AG04450 (cell line): ENCODE data around the gene NTRK2. TPM values are rescaled to one million over a fixed set of nuclear protein-coding genes. Genes with fewer than 3 reads are reported as not detected.

ENCODE experiments used
- CTCF ChIA-PET: fragments of 300-600, 350-600 bp; formaldehyde crosslinking; extraction: SDS; loops from one replicate; lab custom pipeline; 2022; ENCODE audit warnings: antibody characterized with exemption, inconsistent platforms; lab: Charles Lee
- POLR2A ChIA-PET: fragments of 350-600 bp; formaldehyde crosslinking; extraction: SDS; loops from one replicate; lab custom pipeline; 2021; ENCODE audit warnings: antibody characterized with exemption, inconsistent platforms; lab: Yijun Ruan, JAX
- DNase-seq: peaks from one replicate; pipeline ENCODE4 v3.0.0-alpha.2; 2011; ENCODE audit warnings: low read depth, low spot score
- H3K27ac ChIP-seq: one replicate; pipeline ENCODE4 v1.5.1; 2012; ENCODE audit warnings: low read depth, low read length, control low read depth
- H3K27me3 ChIP-seq: one replicate; pipeline ENCODE4 v1.6.0; 2012; ENCODE audit warnings: low read length; ENCODE audit not compliant: control insufficient read depth, insufficient read depth
- H3K4me3 ChIP-seq: 2 replicates; pipeline ENCODE4 v1.5.1; 2011; ENCODE audit warnings: mild to moderate bottlenecking, low read depth, low read length, control low read depth
- H3K9me3 ChIP-seq: 2 replicates; pipeline ENCODE4 v1.5.1; 2012; ENCODE audit warnings: low read length; ENCODE audit not compliant: control insufficient read depth, insufficient read depth
- polyA plus RNA-seq: library from polyadenylated mRNA; depleted of rRNA; stranded (reverse); fragments of >200 nt; gene quantifications from 2 replicates; pipeline ENCODE4 v1.2.3, GENCODE V29; 2011
- TF ChIP-seq, protein P1 (sequence below): IDR thresholded peaks from 2 replicates; pipeline ENCODE4 v1.5.1; 2011; ENCODE audit warnings: low read depth, low read length, control low read depth, inconsistent platforms

The NTRK2 gene
- polyA plus RNA-seq, 1 experiment: not detected

DNA sequence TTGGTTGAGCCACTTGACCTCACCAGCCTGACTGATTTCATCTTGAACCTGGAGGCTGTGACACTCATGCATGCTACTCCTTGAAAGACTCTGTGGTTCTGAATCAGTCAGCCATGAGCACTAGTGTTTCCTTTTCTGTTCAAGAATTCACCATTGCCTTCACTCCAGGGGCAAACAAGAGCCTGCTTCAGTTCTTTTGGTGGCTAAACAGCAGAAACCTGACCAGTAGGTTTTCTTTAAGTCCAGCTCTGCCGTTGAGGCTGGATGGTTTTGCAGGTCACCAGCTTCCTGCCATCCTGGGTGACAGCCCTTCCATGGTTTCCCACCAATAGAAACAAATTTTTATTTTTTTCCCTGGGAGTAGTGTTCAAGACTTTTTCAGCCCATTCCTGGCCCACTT, 10.0 kb downstream of the NTRK2 start:
- TF ChIP-seq, protein P1, sequence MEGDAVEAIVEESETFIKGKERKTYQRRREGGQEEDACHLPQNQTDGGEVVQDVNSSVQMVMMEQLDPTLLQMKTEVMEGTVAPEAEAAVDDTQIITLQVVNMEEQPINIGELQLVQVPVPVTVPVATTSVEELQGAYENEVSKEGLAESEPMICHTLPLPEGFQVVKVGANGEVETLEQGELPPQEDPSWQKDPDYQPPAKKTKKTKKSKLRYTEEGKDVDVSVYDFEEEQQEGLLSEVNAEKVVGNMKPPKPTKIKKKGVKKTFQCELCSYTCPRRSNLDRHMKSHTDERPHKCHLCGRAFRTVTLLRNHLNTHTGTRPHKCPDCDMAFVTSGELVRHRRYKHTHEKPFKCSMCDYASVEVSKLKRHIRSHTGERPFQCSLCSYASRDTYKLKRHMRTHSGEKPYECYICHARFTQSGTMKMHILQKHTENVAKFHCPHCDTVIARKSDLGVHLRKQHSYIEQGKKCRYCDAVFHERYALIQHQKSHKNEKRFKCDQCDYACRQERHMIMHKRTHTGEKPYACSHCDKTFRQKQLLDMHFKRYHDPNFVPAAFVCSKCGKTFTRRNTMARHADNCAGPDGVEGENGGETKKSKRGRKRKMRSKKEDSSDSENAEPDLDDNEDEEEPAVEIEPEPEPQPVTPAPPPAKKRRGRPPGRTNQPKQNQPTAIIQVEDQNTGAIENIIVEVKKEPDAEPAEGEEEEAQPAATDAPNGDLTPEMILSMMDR: no peak
- H3K9me3 ChIP-seq: no peaks in the 10 kb centered on the region; the same call in 1 of the 2 replicates
- no peak overlapping the region for H3K4me3 ChIP-seq
- no peak for DNase-seq
- no peaks in the 10 kb centered on the region for H3K27me3 ChIP-seq
- POLR2A ChIA-PET: no interaction called here
- H3K27ac ChIP-seq: no peak overlapping the region
- CTCF ChIA-PET: no interaction called here

DNA sequence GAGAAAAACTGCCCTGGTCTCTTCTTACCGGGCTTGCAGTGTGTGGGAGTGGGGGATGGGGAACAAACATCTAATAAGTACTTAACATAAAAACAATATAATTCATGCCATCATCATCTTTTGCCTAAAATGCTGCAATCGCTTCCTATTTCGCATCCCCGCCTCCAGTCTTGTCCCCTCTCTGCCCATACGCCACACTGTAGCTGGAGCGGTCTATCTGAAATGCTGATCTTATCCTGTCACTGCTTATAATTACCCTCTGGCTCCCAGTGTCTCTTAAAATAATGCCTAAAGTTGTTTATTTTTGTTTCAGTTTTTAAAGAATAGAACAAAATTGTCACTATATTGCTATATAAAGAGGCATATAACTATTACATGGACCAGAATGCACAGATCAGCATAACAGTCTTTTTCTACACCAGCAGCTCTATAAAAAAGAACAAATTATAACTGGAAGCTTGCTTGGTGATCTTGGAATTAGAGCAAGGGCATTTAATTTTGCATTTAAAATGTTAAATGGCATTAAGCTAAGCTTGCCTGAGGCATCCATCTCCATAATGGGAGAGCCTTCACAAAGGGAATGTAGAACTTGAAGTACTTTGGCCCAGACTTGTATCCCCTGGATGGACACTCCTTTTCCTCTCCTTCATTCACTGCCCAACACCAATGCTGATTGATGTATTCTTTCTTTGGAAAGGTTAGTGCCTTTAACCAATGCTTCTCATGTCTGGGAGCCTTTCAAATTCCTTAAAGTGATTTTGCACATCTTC, 12.2 kb downstream of the NTRK2 start:
- H3K27ac ChIP-seq: no peak overlapping the region
- DNase-seq: no peak
- POLR2A ChIA-PET: no interaction called here
- H3K9me3 ChIP-seq: no peaks in the 10 kb centered on the region
- TF ChIP-seq, protein P1: no peak
- no peaks in the 10 kb centered on the region for H3K27me3 ChIP-seq
- CTCF ChIA-PET: no interaction called here
- H3K4me3 ChIP-seq: no peak overlapping the region

DNA sequence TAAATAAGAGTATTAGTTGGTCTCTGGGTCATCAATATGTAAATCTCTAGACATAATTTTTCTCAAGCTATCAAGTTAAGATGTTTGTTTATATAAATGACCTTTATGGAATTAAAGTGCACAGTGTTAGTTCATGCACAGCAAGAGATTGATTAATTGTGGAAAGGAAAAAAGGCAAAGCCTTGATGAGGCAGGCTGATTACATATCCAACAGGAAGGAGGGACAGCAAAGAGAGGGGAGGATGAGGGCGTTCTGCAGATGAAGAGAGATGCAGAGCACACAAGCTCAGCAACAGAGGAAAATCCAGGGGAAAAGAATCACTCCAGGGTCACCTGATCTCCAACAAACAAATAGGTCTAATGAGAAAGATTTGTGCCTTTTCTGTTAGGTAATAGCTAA, 16.5 kb downstream of the NTRK2 start:
- no peak overlapping the region for H3K27ac ChIP-seq
- H3K4me3 ChIP-seq: no peak overlapping the region
- no peaks in the 10 kb centered on the region for H3K27me3 ChIP-seq
- CTCF ChIA-PET: no interaction called here
- peaks cover 4% of the 10 kb centered on the region; the same call in 1 of the 2 replicates for H3K9me3 ChIP-seq
- TF ChIP-seq, protein P1: no peak
- POLR2A ChIA-PET: no interaction called here
- no peak for DNase-seq

DNA sequence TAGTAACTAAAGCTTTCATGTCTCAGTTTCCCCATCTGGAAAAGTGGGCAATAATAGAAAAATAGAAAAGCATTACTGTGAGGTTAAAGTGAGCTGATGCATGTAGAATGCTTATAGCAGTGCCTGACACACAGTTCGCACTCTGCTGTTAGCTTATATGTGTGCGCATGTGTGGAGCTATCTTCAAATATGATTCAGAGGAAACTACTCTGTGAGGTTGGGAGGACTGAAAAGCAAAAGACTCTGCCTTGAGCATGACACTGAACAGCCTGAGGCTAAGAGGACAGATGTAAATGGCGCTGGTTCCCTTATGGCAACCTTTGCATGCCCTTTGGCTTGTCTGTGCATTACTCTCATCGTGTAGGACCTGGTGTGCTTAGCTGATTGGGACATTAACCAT, 19.4 kb downstream of the NTRK2 start:
- Histone ChIP-seq H3K27me3 (no peaks in the 10 kb centered on the region), H3K9me3 (peaks cover 4% of the 10 kb centered on the region; the same call in 1 of the 2 replicates), H3K4me3 (no peak overlapping the region), H3K27ac (no peak overlapping the region)
- ChIA-PET POLR2A (no interaction called here), CTCF (no interaction called here)
- TF ChIP-seq, protein P1: no peak
- no peak for DNase-seq

DNA sequence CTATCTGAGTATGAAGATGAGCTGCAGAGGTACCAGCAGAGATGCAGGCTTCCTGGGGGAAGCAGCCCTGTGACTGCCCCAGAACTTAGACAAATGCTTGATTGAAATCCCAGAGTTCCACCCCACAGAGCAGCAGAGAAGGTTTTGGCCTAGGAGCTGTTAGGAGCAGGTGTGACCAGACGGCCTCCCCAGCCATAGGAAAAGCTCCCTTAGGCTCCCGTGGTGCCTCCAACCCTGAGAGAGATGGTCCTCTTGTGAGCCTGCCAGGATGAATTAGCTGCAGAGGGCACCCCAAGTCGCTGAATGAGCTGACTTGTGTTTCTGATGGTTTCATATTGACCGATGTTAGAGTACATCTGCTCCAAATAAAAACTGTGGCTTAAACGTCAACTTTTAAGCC, 22.1 kb downstream of the NTRK2 start:
- CTCF ChIA-PET: no interaction called here
- POLR2A ChIA-PET: no interaction called here

More for the DNA sequence above, 22.1 kb downstream of the NTRK2 start:
- TF ChIP-seq, protein P1: no peak
- H3K27ac ChIP-seq: no peak overlapping the region
- H3K27me3 ChIP-seq: no peaks in the 10 kb centered on the region
- DNase-seq: no peak
- no peak overlapping the region for H3K4me3 ChIP-seq
- H3K9me3 ChIP-seq: peaks cover 4% of the 10 kb centered on the region
